Thoracic aorta (tissue), 2 donors: ENCODE data around the gene B4GALT1. TPM values are rescaled to one million over a fixed set of nuclear protein-coding genes. Genes with fewer than 3 reads are reported as not detected.
A peak's percentile ranks its signal among the peaks of the same experiment; 100 is the strongest.

Experiments
- ATAC-seq: fragments of 150-250 bp; one replicate; pipeline ENCODE4 v1.8.0; 2017; ENCODE audit warnings: low read depth; ENCODE audit not compliant: insufficient number of reproducible peaks, low FRiP score
- DNase-seq: peaks from one replicate; pipeline ENCODE4 v3.0.0-alpha.2; 2020; ENCODE audit warnings: low spot score
- H3K27ac ChIP-seq, 2 donors: fragments of 200-600 bp; sonication (generic); 1 replicate in 1 of 2; 2 replicates in 1 of 2; pipeline ENCODE4 v1.5.1; 2016; ENCODE audit warnings: mild to moderate bottlenecking in 2 of 2, moderate library complexity in 2 of 2
- H3K27me3 ChIP-seq: fragments of 200-600 bp; sonication (generic); replicated peaks from 2 replicates; pipeline ENCODE4 v1.6.0; 2016; ENCODE audit warnings: mild to moderate bottlenecking; ENCODE audit not compliant: insufficient read depth
- H3K36me3 ChIP-seq: fragments of 200-600 bp; sonication (generic); one replicate; pipeline ENCODE4 v1.5.1; 2016
- H3K4me1 ChIP-seq, 2 donors: fragments of 200-600 bp; sonication (generic); 1 replicate in 1 of 2; 2 replicates in 1 of 2; pipeline versions ENCODE4 v1.5.1 to v1.6.0; 2016; ENCODE audit warnings: low read depth in 2 of 2, mild to moderate bottlenecking in 1 of 2; ENCODE audit not compliant: control insufficient read depth in 1 of 2
- H3K4me3 ChIP-seq: fragments of 200-600 bp; sonication (generic); 2 replicates; pipeline ENCODE4 v1.5.1; 2016; ENCODE audit warnings: mild to moderate bottlenecking
- H3K9me3 ChIP-seq: fragments of 200-600 bp; sonication (generic); 2 replicates; pipeline ENCODE4 v1.5.1; 2016
- CTCF ChIP-seq: fragments of 200-600 bp; sonication (generic); IDR thresholded peaks from one replicate; pipeline ENCODE4 v1.5.1; 2019; ENCODE audit warnings: antibody characterized with exemption
- total RNA-seq, 2 donors: library from RNA; depleted of rRNA; stranded (reverse); fragments of >200 nt; gene quantifications; one replicate each; pipeline versions ENCODE4 v1.1.0 to v1.2.3, GENCODE V29; 2016

B4GALT1 gene
- total RNA-seq, 2 donors from 2014 or later, result 59.4 to 86.6 TPM

- Histone ChIP-seq H3K4me1 (peaks cover 25 to 45% of the 10 kb centered on the region in 2 donors), H3K36me3 (no peaks in the 10 kb centered on the region), H3K9me3 (no peaks in the 10 kb centered on the region), H3K4me3 (no peak overlapping the region), H3K27ac (peak overlapping the region; percentile 14 to 54), H3K27me3 (no peaks in the 10 kb centered on the region)
- ATAC-seq (no peak), DNase-seq (no peak)
- no peak for TF ChIP-seq CTCF
Observed at GRCh38 chr9:33080534-33080933, 86.6 kb downstream of the B4GALT1 start.

GRCh38 chr9:33076046-33077004 is 90.8 kb downstream of the B4GALT1 start, which contains the start of gene SMU1:
SMU1 (minus strand) TSS chr9:33076674; CDS start chr9:33076608, 66 bp downstream.
- ATAC-seq (peak; percentile 86), DNase-seq (peak; percentile 91)
- Histone ChIP-seq H3K4me3 (peak within 1 kb of the TSS; percentile 84), H3K36me3 (peaks cover 20% of the 10 kb centered on the region), H3K27me3 (no peaks in the 10 kb centered on the region), H3K9me3 (no peaks in the 10 kb centered on the region), H3K27ac (peak within 1 kb of the TSS; percentile 92), H3K4me1 (peaks cover 11 to 27% of the 10 kb centered on the region in 2 donors)
- no peak for TF ChIP-seq CTCF

GRCh38 chr9:33068991-33069390 is 98.1 kb downstream of the B4GALT1 start:
- no peak for TF ChIP-seq CTCF
- peaks cover 46% of the 10 kb centered on the region for H3K36me3 ChIP-seq
- H3K4me1 ChIP-seq, result peaks cover 22 to 27% of the 10 kb centered on the region in 2 donors
- no peak for DNase-seq
- no peaks in the 10 kb centered on the region for H3K9me3 ChIP-seq
- H3K27me3 ChIP-seq, result no peaks in the 10 kb centered on the region
- peak overlapping the region in 1 of 2 donors; percentile 48 for H3K27ac ChIP-seq
- ATAC-seq, result no peak
- no peak overlapping the region for H3K4me3 ChIP-seq

GRCh38 chr9:33065157-33066076 is 101.7 kb downstream of the B4GALT1 start:
- ATAC-seq (no peak), DNase-seq (no peak)
- Histone ChIP-seq H3K4me1 (peaks cover 19 to 24% of the 10 kb centered on the region in 2 donors), H3K4me3 (no peak overlapping the region), H3K9me3 (no peaks in the 10 kb centered on the region), H3K27me3 (no peaks in the 10 kb centered on the region), H3K36me3 (peaks cover 41% of the 10 kb centered on the region), H3K27ac (no peak overlapping the region)
- no peak for TF ChIP-seq CTCF

Other genes with a start within 250 kb of the B4GALT1 start
- gene APTX, start 165.7 kb downstream of the B4GALT1 start, total RNA-seq, result 10 to 100 TPM; 27.9 to 28.4 TPM
- gene DNAJA1, start 142.1 kb downstream of the B4GALT1 start, total RNA-seq, result 100 to 1,000 TPM in 1 of 2 donors, 10 to 100 TPM in 1; 60.5 to 112 TPM
- gene SMU1, start 90.7 kb downstream of the B4GALT1 start, total RNA-seq, result 10 to 100 TPM; 14.9 to 19.0 TPM
- not detected for gene SPINK4, start 72.8 kb upstream of the B4GALT1 start, total RNA-seq
- gene BAG1, start 97.4 kb upstream of the B4GALT1 start, total RNA-seq, result 10 to 100 TPM; 30.6 to 40.5 TPM
- gene CHMP5, start 97.7 kb upstream of the B4GALT1 start, total RNA-seq, result 10 to 100 TPM; 50.0 to 55.9 TPM
- 10 to 100 TPM; 22.5 to 39.7 TPM for gene NFX1, start 123.2 kb upstream of the B4GALT1 start, total RNA-seq
- 1 to 10 TPM; 1.8 to 1.9 TPM for gene AQP7, start 235.2 kb upstream of the B4GALT1 start, total RNA-seq